Stomach (tissue), 4 donors: ENCODE results near the gene TMEM17.

Source experiments
- EP300 ChIP-seq: sonication (generic); formaldehyde crosslinking; IDR thresholded peaks from one replicate; pipeline ENCODE4 v1.6.1; 2017; ENCODE audit warnings: antibody characterized with exemption
- POLR2A ChIP-seq, 4 donors: fragments of 450-650 bp; IDR thresholded peaks; one replicate each; pipeline ENCODE4 v1.6.1; 2016; ENCODE audit warnings: antibody characterized with exemption in 4 of 4, control low read depth in 2 of 4, mild to moderate bottlenecking in 1 of 4, moderate library complexity in 1 of 4
- POLR2AphosphoS5 ChIP-seq, 3 donors: sonication (generic); formaldehyde crosslinking; IDR thresholded peaks; one replicate each; pipeline ENCODE4 v1.6.1; 2016; ENCODE audit warnings: antibody characterized with exemption in 3 of 3
- TF ChIP-seq, protein P1 (sequence below), 7 experiments: fragments of 450-650 bp in 4 of 7; fragments of 200-600 bp in 3 of 7; sonication (generic) in 3 of 7; IDR thresholded peaks; one replicate each; pipeline ENCODE4 v1.5.1; 2016 to 2019; ENCODE audit warnings: antibody characterized with exemption in 7 of 7, control low read depth in 2 of 7, mild to moderate bottlenecking in 1 of 7

- TF ChIP-seq POLR2A (IDR thresholded peaks at IDR 0.05) (no peak), EP300 (no peak), POLR2AphosphoS5 (IDR thresholded peaks at IDR 0.05) (no peak)
- TF ChIP-seq, protein P1, sequence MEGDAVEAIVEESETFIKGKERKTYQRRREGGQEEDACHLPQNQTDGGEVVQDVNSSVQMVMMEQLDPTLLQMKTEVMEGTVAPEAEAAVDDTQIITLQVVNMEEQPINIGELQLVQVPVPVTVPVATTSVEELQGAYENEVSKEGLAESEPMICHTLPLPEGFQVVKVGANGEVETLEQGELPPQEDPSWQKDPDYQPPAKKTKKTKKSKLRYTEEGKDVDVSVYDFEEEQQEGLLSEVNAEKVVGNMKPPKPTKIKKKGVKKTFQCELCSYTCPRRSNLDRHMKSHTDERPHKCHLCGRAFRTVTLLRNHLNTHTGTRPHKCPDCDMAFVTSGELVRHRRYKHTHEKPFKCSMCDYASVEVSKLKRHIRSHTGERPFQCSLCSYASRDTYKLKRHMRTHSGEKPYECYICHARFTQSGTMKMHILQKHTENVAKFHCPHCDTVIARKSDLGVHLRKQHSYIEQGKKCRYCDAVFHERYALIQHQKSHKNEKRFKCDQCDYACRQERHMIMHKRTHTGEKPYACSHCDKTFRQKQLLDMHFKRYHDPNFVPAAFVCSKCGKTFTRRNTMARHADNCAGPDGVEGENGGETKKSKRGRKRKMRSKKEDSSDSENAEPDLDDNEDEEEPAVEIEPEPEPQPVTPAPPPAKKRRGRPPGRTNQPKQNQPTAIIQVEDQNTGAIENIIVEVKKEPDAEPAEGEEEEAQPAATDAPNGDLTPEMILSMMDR (IDR thresholded peaks at IDR 0.05) = no peak
These were observed 39.5 kb downstream of the TMEM17 start for GRCh38 chr2:62466503-62466854.
